ENCODE data around the gene BLCAP.
"Not testable (repeated sequence)": the region's sequence is repeated elsewhere in the genome, so short reads cannot be mapped to it uniquely, and the experiment has no call there.

The BLCAP gene

GRCh38 chr20:37542281-37542680 lies 14.6 kb upstream of the BLCAP start:
- Mint-ChIP-seq H3K36me3 (ENCODE audit: low read depth) (no peaks in the 10 kb centered on the region), H3K27ac (no peak overlapping the region), H3K4me3 (no peak overlapping the region), H3K9me3 (no peaks in the 10 kb centered on the region), H3K27me3 (peaks cover 4% of the 10 kb centered on the region), H3K4me1 (ENCODE audit: low read depth) (no peaks in the 10 kb centered on the region)

GRCh38 chr20:37541326-37541725 lies 13.7 kb upstream of the BLCAP start:
- H3K27me3 Mint-ChIP-seq, result peaks cover 8% of the 10 kb centered on the region
- H3K27ac Mint-ChIP-seq, result no peak overlapping the region
- H3K4me3 Mint-ChIP-seq, result no peak overlapping the region
- no peaks in the 10 kb centered on the region for H3K36me3 Mint-ChIP-seq (ENCODE audit: low read depth)
- H3K4me1 Mint-ChIP-seq (ENCODE audit: low read depth), result no peaks in the 10 kb centered on the region
- no peaks in the 10 kb centered on the region for H3K9me3 Mint-ChIP-seq

- H3K36me3 Mint-ChIP-seq (ENCODE audit: low read depth); H3K27me3 Mint-ChIP-seq; H3K27ac Mint-ChIP-seq; H3K4me1 Mint-ChIP-seq (ENCODE audit: low read depth); H3K9me3 Mint-ChIP-seq; H3K4me3 Mint-ChIP-seq: not testable (repeated sequence)
Measured at GRCh38 chr20:37540838-37541237, 13.2 kb upstream of the BLCAP start.

GRCh38 chr20:37540001-37540400 lies 12.3 kb upstream of the BLCAP start:
- no peaks in the 10 kb centered on the region for H3K9me3 Mint-ChIP-seq
- H3K27me3 Mint-ChIP-seq, result peaks cover 8% of the 10 kb centered on the region
- H3K36me3 Mint-ChIP-seq (ENCODE audit: low read depth), result no peaks in the 10 kb centered on the region
- no peak overlapping the region for H3K4me3 Mint-ChIP-seq
- no peak overlapping the region for H3K27ac Mint-ChIP-seq
- no peaks in the 10 kb centered on the region for H3K4me1 Mint-ChIP-seq (ENCODE audit: low read depth)

- Mint-ChIP-seq H3K4me1 (ENCODE audit: low read depth) (peaks cover 4% of the 10 kb centered on the region), H3K27ac (no peak overlapping the region), H3K27me3 (peaks cover 8% of the 10 kb centered on the region), H3K36me3 (ENCODE audit: low read depth) (no peaks in the 10 kb centered on the region), H3K9me3 (no peaks in the 10 kb centered on the region), H3K4me3 (no peak overlapping the region)
Measured at GRCh38 chr20:37539424-37539823, 11.7 kb upstream of the BLCAP start.

- H3K27me3 Mint-ChIP-seq, result peaks cover 8% of the 10 kb centered on the region
- H3K36me3 Mint-ChIP-seq (ENCODE audit: low read depth), result no peaks in the 10 kb centered on the region
- no peaks in the 10 kb centered on the region for H3K9me3 Mint-ChIP-seq
- no peak overlapping the region for H3K27ac Mint-ChIP-seq
- peaks cover 4% of the 10 kb centered on the region for H3K4me1 Mint-ChIP-seq (ENCODE audit: low read depth)
- H3K4me3 Mint-ChIP-seq, result no peak overlapping the region
Measured at GRCh38 chr20:37538003-37538402, 10.3 kb upstream of the BLCAP start.

GRCh38 chr20:37537505-37537904 lies 9.8 kb upstream of the BLCAP start:
- Mint-ChIP-seq H3K36me3 (ENCODE audit: low read depth) (no peaks in the 10 kb centered on the region), H3K4me1 (ENCODE audit: low read depth) (peaks cover 4% of the 10 kb centered on the region), H3K27me3 (peaks cover 8% of the 10 kb centered on the region), H3K27ac (no peak overlapping the region), H3K4me3 (no peak overlapping the region), H3K9me3 (no peaks in the 10 kb centered on the region)

- H3K27ac Mint-ChIP-seq, result no peak overlapping the region
Measured at GRCh38 chr20:37535443-37536132, 7.9 kb upstream of the BLCAP start.

GRCh38 chr20:37534401-37535157 lies 6.9 kb upstream of the BLCAP start:
- peak overlapping the region; percentile 13 for H3K27ac Mint-ChIP-seq
- H3K27me3 Mint-ChIP-seq, result peaks cover 8% of the 10 kb centered on the region
- no peaks in the 10 kb centered on the region for H3K9me3 Mint-ChIP-seq
- peaks cover 4% of the 10 kb centered on the region for H3K4me1 Mint-ChIP-seq (ENCODE audit: low read depth)
- no peaks in the 10 kb centered on the region for H3K36me3 Mint-ChIP-seq (ENCODE audit: low read depth)
- no peak overlapping the region for H3K4me3 Mint-ChIP-seq

More at GRCh38 chr20:37535443-37536132, 7.9 kb upstream of the BLCAP start:
- Mint-ChIP-seq H3K9me3 (no peaks in the 10 kb centered on the region), H3K36me3 (ENCODE audit: low read depth) (no peaks in the 10 kb centered on the region), H3K27me3 (peaks cover 8% of the 10 kb centered on the region), H3K4me1 (ENCODE audit: low read depth) (peaks cover 4% of the 10 kb centered on the region), H3K4me3 (no peak overlapping the region)

GRCh38 chr20:37533154-37533715 lies 5.6 kb upstream of the BLCAP start:
- H3K4me3 Mint-ChIP-seq, result no peak overlapping the region
- peaks cover 15% of the 10 kb centered on the region for H3K4me1 Mint-ChIP-seq (ENCODE audit: low read depth)
- no peak overlapping the region for H3K27ac Mint-ChIP-seq
- no peaks in the 10 kb centered on the region for H3K9me3 Mint-ChIP-seq
- peaks cover 4% of the 10 kb centered on the region for H3K27me3 Mint-ChIP-seq
- H3K36me3 Mint-ChIP-seq (ENCODE audit: low read depth), result no peaks in the 10 kb centered on the region

GRCh38 chr20:37531856-37532255 lies 4.2 kb upstream of the BLCAP start:
- Mint-ChIP-seq H3K36me3 (ENCODE audit: low read depth) (no peaks in the 10 kb centered on the region), H3K9me3 (no peaks in the 10 kb centered on the region), H3K4me3 (no peak overlapping the region), H3K27me3 (peaks cover 2% of the 10 kb centered on the region), H3K27ac (no peak overlapping the region), H3K4me1 (ENCODE audit: low read depth) (peaks cover 15% of the 10 kb centered on the region)

- no peaks in the 10 kb centered on the region for H3K9me3 Mint-ChIP-seq
- H3K4me3 Mint-ChIP-seq, result no peak overlapping the region
- H3K36me3 Mint-ChIP-seq (ENCODE audit: low read depth), result no peaks in the 10 kb centered on the region
- H3K4me1 Mint-ChIP-seq (ENCODE audit: low read depth), result peaks cover 27% of the 10 kb centered on the region
- H3K27ac Mint-ChIP-seq, result no peak overlapping the region
- H3K27me3 Mint-ChIP-seq, result no peaks in the 10 kb centered on the region
Measured at GRCh38 chr20:37530696-37531095, 3.0 kb upstream of the BLCAP start.

- Mint-ChIP-seq H3K4me1 (ENCODE audit: low read depth) (peaks cover 33% of the 10 kb centered on the region), H3K9me3 (no peaks in the 10 kb centered on the region), H3K36me3 (ENCODE audit: low read depth) (no peaks in the 10 kb centered on the region), H3K27ac (no peak overlapping the region), H3K4me3 (no peak overlapping the region), H3K27me3 (no peaks in the 10 kb centered on the region)
Measured at GRCh38 chr20:37529968-37530600, 2.4 kb upstream of the BLCAP start.

- peak overlapping the region; percentile 57 for H3K27ac Mint-ChIP-seq
- no peaks in the 10 kb centered on the region for H3K36me3 Mint-ChIP-seq (ENCODE audit: low read depth)
- peak overlapping the region; percentile 87 for H3K4me3 Mint-ChIP-seq
- H3K9me3 Mint-ChIP-seq, result no peaks in the 10 kb centered on the region
- H3K27me3 Mint-ChIP-seq, result no peaks in the 10 kb centered on the region
- peaks cover 36% of the 10 kb centered on the region for H3K4me1 Mint-ChIP-seq (ENCODE audit: low read depth)
Measured at GRCh38 chr20:37529214-37529967, 1.7 kb upstream of the BLCAP start.

All from stimulated activated naive CD8-positive, alpha-beta T cell treated with anti-CD3 and anti-CD28 coated beads, Interleukin-15, Interleukin-2, amounts not matched to agents 100 ng/mL and 50 ng/mL, for 24 hours (primary cell).